IMR-90 (cell line): Measurements from ENCODE around the gene TMEM61. TPM values are rescaled to one million over a fixed set of nuclear protein-coding genes. Genes with fewer than 3 reads are reported as not detected.

Source experiments
- ATAC-seq: fragments of 200-7000 bp; cut with Tn5 transposase; 2 replicates; pipeline ENCODE4 v1.9.1; 2020; ENCODE audit warnings: low read depth, mild to moderate bottlenecking, moderate library complexity
- BruUV-seq: library from RNA; stranded (reverse); fragments of 400-500 nt; replicated peaks from 2 replicates; lab custom pipeline; 2021; lab: Mats Ljungman, UMichigan
- CTCF ChIA-PET: fragments of 300-600 bp; formaldehyde crosslinking; extraction: SDS; loops from one replicate; lab custom pipeline; 2021; ENCODE audit warnings: antibody characterized with exemption; lab: Yijun Ruan, JAX
- POLR2A ChIA-PET: fragments of 300-600 bp; sonication (Branson Sonifier 250); formaldehyde crosslinking; loops from one replicate; lab custom pipeline; 2022; ENCODE audit warnings: antibody characterized with exemption; ENCODE audit not compliant: unreplicated experiment; lab: Charles Lee
- DNase-seq: peaks from one replicate; pipeline ENCODE4 v3.0.0; 2013
- H2AFZ ChIP-seq: replicated peaks from 2 replicates; pipeline ENCODE3; 2013; ENCODE audit warnings: low read length, mild to moderate bottlenecking; ENCODE audit not compliant: poor library complexity
- H2AK5ac ChIP-seq: 2 replicates; pipeline ENCODE4 v1.6.1; 2013; ENCODE audit warnings: low read depth, low read length, inconsistent platforms
- H2AK9ac ChIP-seq: replicated peaks from 2 replicates; pipeline ENCODE3; 2013; ENCODE audit warnings: mild to moderate bottlenecking, low read depth, low read length, moderate library complexity; ENCODE audit not compliant: poor library complexity
- H2BK120ac ChIP-seq: 2 replicates; pipeline ENCODE4 v1.6.1; 2013; ENCODE audit warnings: low read depth, low read length, inconsistent platforms
- H2BK15ac ChIP-seq: 3 replicates; pipeline ENCODE4 v1.6.1; 2013; ENCODE audit warnings: low read depth, low read length, inconsistent platforms
- H2BK20ac ChIP-seq: 2 replicates; pipeline ENCODE4 v1.6.1; 2013; ENCODE audit warnings: low read depth, mild to moderate bottlenecking, inconsistent platforms, low read length, moderate library complexity
- H2BK5ac ChIP-seq: 2 replicates; pipeline ENCODE4 v1.6.1; 2013; ENCODE audit warnings: mild to moderate bottlenecking, low read depth, low read length, inconsistent platforms; ENCODE audit not compliant: poor library complexity, severe bottlenecking
- H3K14ac ChIP-seq: replicated peaks from 2 replicates; pipeline ENCODE4 v1.6.1; 2013; ENCODE audit warnings: low read depth, low read length, inconsistent platforms
- H3K18ac ChIP-seq: 2 replicates; pipeline ENCODE4 v1.6.1; 2013; ENCODE audit warnings: low read depth, low read length, control low read depth
- H3K23ac ChIP-seq: 2 replicates; pipeline ENCODE4 v1.6.1; 2013; ENCODE audit warnings: low read depth, low read length, inconsistent platforms
- H3K27ac ChIP-seq: 2 replicates; pipeline ENCODE4 v1.5.1; 2013; ENCODE audit warnings: mild to moderate bottlenecking, control low read depth, low read length; ENCODE audit not compliant: insufficient read depth
- H3K27me3 ChIP-seq: 2 replicates; pipeline ENCODE4 v1.6.1; 2013; ENCODE audit warnings: low read length; ENCODE audit not compliant: control insufficient read depth, insufficient read depth
- H3K36me3 ChIP-seq: 2 replicates; pipeline ENCODE4 v1.6.1; 2013; ENCODE audit warnings: low read length, mixed read lengths; ENCODE audit not compliant: control insufficient read depth, insufficient read depth
- H3K4ac ChIP-seq: 2 replicates; pipeline ENCODE4 v1.6.1; 2013; ENCODE audit warnings: low read depth, low read length, inconsistent platforms
- H3K4me1 ChIP-seq: 2 replicates; pipeline ENCODE4 v1.6.1; 2013; ENCODE audit warnings: low read length, mixed read lengths; ENCODE audit not compliant: control insufficient read depth, insufficient read depth
- H3K4me2 ChIP-seq: 2 replicates; pipeline ENCODE4 v1.6.1; 2013; ENCODE audit warnings: low read depth, mild to moderate bottlenecking, control low read depth, low read length, moderate library complexity
- H3K4me3 ChIP-seq: 2 replicates; pipeline ENCODE4 v1.5.1; 2013; ENCODE audit warnings: low read depth, mild to moderate bottlenecking, control low read depth, low read length, moderate library complexity; ENCODE audit not compliant: insufficient read depth
- H3K56ac ChIP-seq: 2 replicates; pipeline ENCODE4 v1.6.1; 2013; ENCODE audit warnings: low read length, inconsistent platforms; ENCODE audit not compliant: insufficient read depth; ENCODE audit errors: extremely low read depth
- H3K79me1 ChIP-seq, 2 experiments: 2 replicates each; pipeline ENCODE4 v1.6.1; 2013; ENCODE audit warnings: low read length in 2 of 2, inconsistent platforms in 1 of 2, low read depth in 1 of 2
- H3K9ac ChIP-seq: 2 replicates; pipeline ENCODE4 v1.6.1; 2013; ENCODE audit warnings: low read depth, low read length, control low read depth
- H3K9me1 ChIP-seq: 2 replicates; pipeline ENCODE4 v1.6.1; 2013; ENCODE audit warnings: low read length, inconsistent platforms; ENCODE audit not compliant: insufficient read depth
- H3K9me3 ChIP-seq: 2 replicates; pipeline ENCODE4 v1.6.1; 2013; ENCODE audit warnings: low read length; ENCODE audit not compliant: control insufficient read depth, insufficient read depth
- H4K20me1 ChIP-seq: 2 replicates; pipeline ENCODE4 v1.6.1; 2013; ENCODE audit warnings: low read length, inconsistent platforms; ENCODE audit not compliant: insufficient read depth
- H4K5ac ChIP-seq: 2 replicates; pipeline ENCODE4 v1.6.1; 2013; ENCODE audit warnings: mild to moderate bottlenecking, low read depth, low read length, control low read depth
- H4K8ac ChIP-seq, 2 experiments: 2 replicates each; pipeline ENCODE4 v1.6.1; 2013; ENCODE audit warnings: low read depth in 2 of 2, low read length in 2 of 2, control low read depth in 1 of 2, inconsistent platforms in 1 of 2
- H4K91ac ChIP-seq: 2 replicates; pipeline ENCODE4 v1.6.1; 2013; ENCODE audit warnings: low read depth, low read length, inconsistent platforms; ENCODE audit not compliant: insufficient read depth
- BHLHE40 ChIP-seq: fragments of 150-350 bp; IDR thresholded peaks from 2 replicates; pipeline ENCODE4 v1.6.1; 2016; ENCODE audit warnings: mild to moderate bottlenecking, low read depth, low read length
- CEBPB ChIP-seq: IDR thresholded peaks from 2 replicates; pipeline ENCODE4 v1.6.1; 2012; ENCODE audit warnings: low read depth, low read length, improper control_type of control experiment
- CHD1 ChIP-seq: IDR thresholded peaks from 2 replicates; pipeline ENCODE4 v1.6.1; 2012; ENCODE audit warnings: low read depth, low read length, improper control_type of control experiment
- FOS ChIP-seq: fragments of 150-350 bp; IDR thresholded peaks from 2 replicates; pipeline ENCODE4 v1.6.1; 2016; ENCODE audit warnings: low read depth, low read length
- MAFK ChIP-seq: IDR thresholded peaks from 2 replicates; pipeline ENCODE4 v1.6.1; 2012; ENCODE audit warnings: low read depth, low read length, improper control_type of control experiment
- MAZ ChIP-seq: IDR thresholded peaks from 2 replicates; pipeline ENCODE4 v1.6.1; 2012; ENCODE audit warnings: low read depth, mild to moderate bottlenecking, low read length, improper control_type of control experiment, moderate library complexity, borderline replicate concordance
- MXI1 ChIP-seq: IDR thresholded peaks from 2 replicates; pipeline ENCODE4 v1.6.1; 2012; ENCODE audit warnings: low read depth, mild to moderate bottlenecking, low read length, moderate library complexity, borderline replicate concordance
- POLR2A ChIP-seq: IDR thresholded peaks from 2 replicates; pipeline ENCODE4 v1.6.1; 2012; ENCODE audit warnings: mild to moderate bottlenecking, low read depth, low read length
- RAD21 ChIP-seq: IDR thresholded peaks from 2 replicates; pipeline ENCODE4 v1.6.1; 2012; ENCODE audit warnings: low read length, improper control_type of control experiment
- RCOR1 ChIP-seq: IDR thresholded peaks from 2 replicates; pipeline ENCODE4 v1.6.1; 2012; ENCODE audit warnings: mild to moderate bottlenecking, low read length, improper control_type of control experiment; ENCODE audit not compliant: insufficient replicate concordance
- RFX5 ChIP-seq: IDR thresholded peaks from 2 replicates; pipeline ENCODE4 v1.8.0; 2012; ENCODE audit warnings: low read depth, mild to moderate bottlenecking, low read length, moderate library complexity
- SMC3 ChIP-seq: fragments of 150-350 bp; IDR thresholded peaks from 2 replicates; pipeline ENCODE4 v1.6.1; 2016; ENCODE audit warnings: low read depth, mild to moderate bottlenecking, antibody characterized with exemption, low read length, moderate library complexity
- WGBS, 2 experiments: methylation state at CpG; one replicate each; pipeline versions ENCODE4 v1.1.5 to v1.1.7; 2013; ENCODE audit warnings: missing lambda C conversion rate in 2 of 2; ENCODE audit not compliant: insufficient read length in 1 of 2; ENCODE audit errors: extremely low coverage in 2 of 2; 5-methylcytosine and 5-hydroxymethylcytosine counted together
- dilution Hi-C: fragments of 300-500 bp; cut with HindIII; formaldehyde crosslinking; loops from one replicate; pipeline ENCODE4 v1.14.3; 2018; ENCODE audit warnings: low sequenced_read_pairs; ENCODE audit not compliant: unreplicated experiment
- in situ Hi-C: fragments of 300-500 bp; cut with MboI; formaldehyde crosslinking; loops from 3 replicates; pipeline ENCODE4 v1.14.3; 2019; ENCODE audit warnings: low sequenced_read_pairs, inconsistent platforms, mixed read lengths
- intact Hi-C: fragments of 100-400 bp; cut with micrococcal nuclease; formaldehyde crosslinking; loops from 2 replicates; pipeline ENCODE4 v1.10.0; 2022
- polyA plus RNA-seq, 3 experiments: library from polyadenylated mRNA; depleted of rRNA; stranded (reverse); fragments of >200 nt; gene quantifications; 2 replicates each; pipeline ENCODE4 v1.2.3, GENCODE V29; 2012; ENCODE audit warnings: low replicate concordance in 1 of 3
- total RNA-seq: library from RNA; depleted of rRNA; stranded (reverse); fragments of >200 nt; gene quantifications from 2 replicates; pipeline ENCODE4 v1.2.3, GENCODE V29; 2012
- TF ChIP-seq, protein P1 (sequence below): fragments of 150-350 bp; IDR thresholded peaks from 2 replicates; pipeline ENCODE4 v1.6.1; 2017; ENCODE audit warnings: mild to moderate bottlenecking, antibody characterized with exemption, low read length, low read depth
- TF ChIP-seq, protein P2 (sequence below): conservative IDR thresholded peaks from 2 replicates; pipeline ENCODE4 v1.5.1; 2012; ENCODE audit warnings: mild to moderate bottlenecking, low read depth, low read length, improper control_type of control experiment
- TF ChIP-seq, protein P3 (sequence below): fragments of 150-350 bp; IDR thresholded peaks from 2 replicates; pipeline ENCODE4 v1.6.1; 2016; ENCODE audit warnings: low read depth, mild to moderate bottlenecking, low read length, moderate library complexity, borderline replicate concordance

Gene TMEM61
- total and polyA plus RNA-seq, 2 of the 4 experiments (the other 2 are of a cell fraction): not detected

DNA sequence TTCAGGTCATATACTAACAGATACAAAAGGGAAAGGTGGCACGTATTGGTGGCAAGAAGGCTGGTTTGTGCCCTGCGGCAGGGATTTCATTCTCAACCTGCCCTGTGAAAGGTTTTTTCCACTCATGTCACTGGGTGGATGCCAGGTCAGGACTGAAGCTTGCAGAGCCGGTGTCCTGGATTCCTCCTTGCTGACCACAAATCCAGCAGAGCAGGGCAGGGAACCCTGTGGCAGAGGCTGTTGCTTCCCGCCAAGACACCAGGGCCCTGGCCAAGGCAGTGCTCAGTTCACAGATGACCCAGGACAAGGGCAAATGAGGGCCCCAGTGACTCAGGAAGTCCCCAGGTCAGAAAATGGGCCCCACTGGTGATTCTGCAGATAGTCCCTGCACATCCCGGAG, 34.7 kb downstream of the TMEM61 start:
- WGBS, 2 experiments: 90% methylated on average over 2 of the region's 5 CpGs; no CpG with 5 or more reads in 1 of the 2 experiments
- H4K91ac ChIP-seq: no peak overlapping the region
- no peak overlapping the region for H3K27ac ChIP-seq
- no peak overlapping the region for H2BK20ac ChIP-seq
- no peaks in the 10 kb centered on the region for H3K79me1 ChIP-seq
- no TSS peak for BruUV-seq
- DNase-seq (no peak), ATAC-seq (no peak)
- peaks cover 66% of the 10 kb centered on the region for H3K27me3 ChIP-seq
- no peak overlapping the region for H2BK120ac ChIP-seq
- ChIA-PET POLR2A (no interaction called here), CTCF (interaction anchor here (1.5 kb wide), 1 partner anchor 70 kb away, joined by 9 read pairs; no protein-coding TSS in a partner anchor)
- no peak overlapping the region for H2AFZ ChIP-seq
- no peak overlapping the region for H3K56ac ChIP-seq
- no peaks in the 10 kb centered on the region for H3K36me3 ChIP-seq
- no peak overlapping the region for H3K23ac ChIP-seq
- peaks cover 11% of the 10 kb centered on the region for H3K4me1 ChIP-seq
- no peak overlapping the region for H4K5ac ChIP-seq
- TF ChIP-seq, protein P1, sequence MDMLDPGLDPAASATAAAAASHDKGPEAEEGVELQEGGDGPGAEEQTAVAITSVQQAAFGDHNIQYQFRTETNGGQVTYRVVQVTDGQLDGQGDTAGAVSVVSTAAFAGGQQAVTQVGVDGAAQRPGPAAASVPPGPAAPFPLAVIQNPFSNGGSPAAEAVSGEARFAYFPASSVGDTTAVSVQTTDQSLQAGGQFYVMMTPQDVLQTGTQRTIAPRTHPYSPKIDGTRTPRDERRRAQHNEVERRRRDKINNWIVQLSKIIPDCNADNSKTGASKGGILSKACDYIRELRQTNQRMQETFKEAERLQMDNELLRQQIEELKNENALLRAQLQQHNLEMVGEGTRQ: no peak
- TF ChIP-seq MAZ (no peak), MAFK (no peak), FOS (no peak), SMC3 (no peak), MXI1 (no peak), RAD21 (no peak), BHLHE40 (no peak), CHD1 (no peak), RFX5 (no peak), POLR2A (no peak), CEBPB (no peak), RCOR1 (no peak)
- TF ChIP-seq, protein P2, sequence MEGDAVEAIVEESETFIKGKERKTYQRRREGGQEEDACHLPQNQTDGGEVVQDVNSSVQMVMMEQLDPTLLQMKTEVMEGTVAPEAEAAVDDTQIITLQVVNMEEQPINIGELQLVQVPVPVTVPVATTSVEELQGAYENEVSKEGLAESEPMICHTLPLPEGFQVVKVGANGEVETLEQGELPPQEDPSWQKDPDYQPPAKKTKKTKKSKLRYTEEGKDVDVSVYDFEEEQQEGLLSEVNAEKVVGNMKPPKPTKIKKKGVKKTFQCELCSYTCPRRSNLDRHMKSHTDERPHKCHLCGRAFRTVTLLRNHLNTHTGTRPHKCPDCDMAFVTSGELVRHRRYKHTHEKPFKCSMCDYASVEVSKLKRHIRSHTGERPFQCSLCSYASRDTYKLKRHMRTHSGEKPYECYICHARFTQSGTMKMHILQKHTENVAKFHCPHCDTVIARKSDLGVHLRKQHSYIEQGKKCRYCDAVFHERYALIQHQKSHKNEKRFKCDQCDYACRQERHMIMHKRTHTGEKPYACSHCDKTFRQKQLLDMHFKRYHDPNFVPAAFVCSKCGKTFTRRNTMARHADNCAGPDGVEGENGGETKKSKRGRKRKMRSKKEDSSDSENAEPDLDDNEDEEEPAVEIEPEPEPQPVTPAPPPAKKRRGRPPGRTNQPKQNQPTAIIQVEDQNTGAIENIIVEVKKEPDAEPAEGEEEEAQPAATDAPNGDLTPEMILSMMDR: no peak
- TF ChIP-seq, protein P3, sequence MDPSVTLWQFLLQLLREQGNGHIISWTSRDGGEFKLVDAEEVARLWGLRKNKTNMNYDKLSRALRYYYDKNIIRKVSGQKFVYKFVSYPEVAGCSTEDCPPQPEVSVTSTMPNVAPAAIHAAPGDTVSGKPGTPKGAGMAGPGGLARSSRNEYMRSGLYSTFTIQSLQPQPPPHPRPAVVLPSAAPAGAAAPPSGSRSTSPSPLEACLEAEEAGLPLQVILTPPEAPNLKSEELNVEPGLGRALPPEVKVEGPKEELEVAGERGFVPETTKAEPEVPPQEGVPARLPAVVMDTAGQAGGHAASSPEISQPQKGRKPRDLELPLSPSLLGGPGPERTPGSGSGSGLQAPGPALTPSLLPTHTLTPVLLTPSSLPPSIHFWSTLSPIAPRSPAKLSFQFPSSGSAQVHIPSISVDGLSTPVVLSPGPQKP: no peak
- H3K9ac ChIP-seq: no peak overlapping the region
- in situ Hi-C loops (no loop called here), intact Hi-C loops (no loop called here), dilution Hi-C loops (no loop called here)
- H3K14ac ChIP-seq: no peak overlapping the region
- H3K9me3 ChIP-seq: no peaks in the 10 kb centered on the region
- no peaks in the 10 kb centered on the region for H4K20me1 ChIP-seq
- H3K9me1 ChIP-seq: no peaks in the 10 kb centered on the region
- no peak overlapping the region for H2AK5ac ChIP-seq
- H2BK15ac ChIP-seq: no peak overlapping the region
- H3K18ac ChIP-seq: no peak overlapping the region
- H3K4me2 ChIP-seq: no peak overlapping the region
- no peak overlapping the region for H3K4me3 ChIP-seq
- no peak overlapping the region for H4K8ac ChIP-seq
- no peak overlapping the region for H2AK9ac ChIP-seq
- H3K4ac ChIP-seq: no peak overlapping the region
- H2BK5ac ChIP-seq: no peak overlapping the region
